Right kidney (tissue), 9 donors: ENCODE results near the gene CABLES2.

Experiments used
- DNase-seq: peaks from one replicate; pipeline ENCODE4 v3.0.0-alpha.2; 2016
- long read RNA-seq, 8 donors: transcript quantifications; one replicate each; lab custom pipeline, GENCODE V29; 2026

CABLES2 gene
- long read RNA-seq, donor 1, partial matches to known transcripts, result 0 of 1 reads
- long read RNA-seq, donor 1, other reads (novel, unspliced or antisense), result 0 of 1 reads
- long read RNA-seq, donor 2, partial matches to known transcripts, result 0 of 1 reads
- long read RNA-seq, donor 2, other reads (novel, unspliced or antisense), result 0 of 1 reads
- long read RNA-seq, donor 3, partial matches to known transcripts, result 0 of 3 reads
- long read RNA-seq, donor 3, other reads (novel, unspliced or antisense), result 0 of 3 reads
- long read RNA-seq, donor 4, partial matches to known transcripts, result 0 of 4 reads
- long read RNA-seq, donor 4, other reads (novel, unspliced or antisense), result 0 of 4 reads
- long read RNA-seq, donor 5, partial matches to known transcripts, result 0 of 2 reads
- long read RNA-seq, donor 5, other reads (novel, unspliced or antisense), result 0 of 2 reads
- long read RNA-seq, donor 6, partial matches to known transcripts, result 0 of 3 reads
- long read RNA-seq, donor 6, other reads (novel, unspliced or antisense), result 0 of 3 reads
- long read RNA-seq, donor 7, transcript CABLES2-201 (10 exons, 3,785 nt), result major isoform, 7 of 7 reads
- long read RNA-seq, donor 7, partial matches to known transcripts, result 0 of 7 reads
- long read RNA-seq, donor 7, other reads (novel, unspliced or antisense), result 0 of 7 reads
- long read RNA-seq, donor 8, partial matches to known transcripts, result 0 of 3 reads
- long read RNA-seq, donor 8, other reads (novel, unspliced or antisense), result 0 of 3 reads

- DNase-seq, result peak; percentile 75
Observed at GRCh38 chr20:62407221-62407992, at the start of gene CABLES2. Gene CABLES2, minus strand, starts transcription at chr20:62407285. Its CDS starts 9 bp downstream, at chr20:62407276.

DNA sequence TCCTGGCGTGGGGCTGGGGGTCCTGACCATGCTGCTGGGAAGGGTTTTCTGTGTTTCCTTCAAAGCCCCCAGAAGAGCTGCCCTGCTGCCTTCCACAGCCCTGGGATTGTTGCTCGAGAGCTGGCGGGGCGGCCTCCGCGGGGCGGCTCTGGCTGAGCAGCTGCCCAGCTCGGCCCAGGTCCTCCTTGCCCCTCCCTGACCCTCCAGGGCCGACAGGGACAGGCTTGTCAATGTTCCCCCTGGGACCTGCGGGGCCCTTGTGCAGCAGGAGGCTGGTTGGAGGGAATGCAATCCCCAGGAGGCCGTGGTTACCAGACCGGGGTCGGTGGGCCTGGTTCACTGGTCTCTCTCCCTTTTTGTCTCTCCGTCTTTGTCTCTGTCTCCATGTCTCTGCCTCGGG is 48.8 kb upstream of the CABLES2 start:
- no peak for DNase-seq

- DNase-seq, result peak; percentile 75
Observed at GRCh38 chr20:62454904-62455636, 48.0 kb upstream of the CABLES2 start.

- DNase-seq, result no peak
Observed at GRCh38 chr20:62453186-62453808, 46.2 kb upstream of the CABLES2 start.

DNA sequence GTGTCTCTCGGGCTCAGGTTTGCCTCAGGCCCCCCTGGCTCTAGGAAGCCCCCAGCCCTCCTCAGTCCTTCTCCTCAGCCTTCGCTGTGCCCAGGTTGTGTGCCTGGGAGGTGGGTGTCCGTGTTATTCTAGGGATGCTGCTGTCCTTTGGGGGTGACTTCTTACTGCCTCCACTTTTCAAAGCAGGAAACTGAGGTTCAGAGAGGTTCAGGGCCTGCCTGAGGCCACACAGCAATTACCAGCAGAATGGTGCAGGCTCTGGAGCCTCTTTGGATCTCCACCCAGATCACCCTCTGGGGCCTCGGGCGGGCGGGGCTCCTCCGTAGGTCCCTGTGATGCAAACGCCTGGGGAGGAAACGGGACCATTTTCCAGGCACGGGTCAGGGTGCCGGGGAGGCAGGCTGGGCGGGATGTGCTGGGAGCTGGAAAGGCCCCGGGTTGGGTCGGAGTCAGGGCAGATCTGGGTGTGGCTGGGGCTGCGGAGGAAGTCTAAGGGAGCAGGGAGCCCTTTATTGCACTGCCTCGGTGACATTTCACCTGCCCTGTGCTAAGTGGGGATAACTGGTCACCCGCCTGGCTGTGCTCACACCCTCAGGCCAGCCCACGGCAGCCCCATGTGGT is 45.5 kb upstream of the CABLES2 start:
- no peak for DNase-seq

DNA sequence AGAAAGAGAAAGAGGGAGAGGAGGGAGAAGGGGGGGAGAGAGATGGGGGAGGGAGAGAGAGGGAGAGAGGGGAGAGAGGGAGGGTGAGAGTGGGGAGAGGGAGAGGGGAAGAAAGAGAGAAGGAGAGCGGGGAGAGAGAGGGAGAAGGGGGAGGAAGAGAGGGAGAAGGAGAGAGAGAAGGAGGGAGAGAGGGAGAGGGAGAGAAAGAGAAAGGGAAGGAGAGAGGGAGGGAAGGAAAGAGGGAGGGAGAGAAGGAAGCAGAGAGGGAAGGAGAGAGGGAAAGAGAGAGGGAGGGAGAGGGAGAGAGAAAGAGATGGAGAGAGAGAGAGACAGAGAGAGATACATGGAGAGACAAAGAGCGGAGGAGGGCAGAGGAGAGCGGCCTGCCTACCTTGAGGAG is 44.9 kb upstream of the CABLES2 start:
- DNase-seq, result no peak

- no peak for DNase-seq
Observed at GRCh38 chr20:62451156-62451767, 44.2 kb upstream of the CABLES2 start.

DNA sequence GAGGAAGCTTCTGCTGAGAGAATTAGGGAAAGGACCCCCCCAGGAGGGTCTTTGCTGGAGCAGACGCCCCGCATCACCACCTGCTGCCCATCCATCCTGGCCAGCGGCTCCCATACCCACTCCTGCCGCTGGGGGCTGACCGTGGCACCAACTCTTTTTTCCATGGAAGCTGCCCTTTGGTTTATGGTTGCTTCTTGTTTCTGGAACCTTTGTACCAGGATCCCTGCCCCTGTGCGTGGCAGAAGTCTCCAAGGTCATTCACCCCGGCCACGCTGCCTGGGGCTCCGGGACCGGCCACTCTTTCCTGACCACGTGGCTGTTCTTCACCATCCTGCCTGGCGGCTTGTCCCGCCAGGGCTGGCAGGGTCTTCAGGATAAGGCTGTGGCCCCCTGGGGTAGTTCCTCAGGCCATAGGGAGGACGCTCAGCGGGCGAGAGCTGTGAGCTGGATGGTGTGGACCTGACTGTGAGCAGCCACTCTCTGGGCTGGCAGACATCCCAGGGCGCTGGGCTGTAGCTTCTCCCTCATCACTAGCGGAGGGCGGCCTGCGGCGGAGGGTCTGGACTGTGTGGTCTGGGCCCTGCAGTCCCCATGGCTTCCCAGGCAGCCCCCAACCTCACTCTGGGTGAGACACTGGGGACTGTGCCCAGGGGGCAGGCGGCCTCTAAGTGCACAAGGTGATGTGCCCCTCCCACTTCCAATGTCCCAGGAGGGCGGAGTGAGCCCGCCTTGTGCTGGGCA is 43.0 kb upstream of the CABLES2 start:
- DNase-seq, result no peak

DNA sequence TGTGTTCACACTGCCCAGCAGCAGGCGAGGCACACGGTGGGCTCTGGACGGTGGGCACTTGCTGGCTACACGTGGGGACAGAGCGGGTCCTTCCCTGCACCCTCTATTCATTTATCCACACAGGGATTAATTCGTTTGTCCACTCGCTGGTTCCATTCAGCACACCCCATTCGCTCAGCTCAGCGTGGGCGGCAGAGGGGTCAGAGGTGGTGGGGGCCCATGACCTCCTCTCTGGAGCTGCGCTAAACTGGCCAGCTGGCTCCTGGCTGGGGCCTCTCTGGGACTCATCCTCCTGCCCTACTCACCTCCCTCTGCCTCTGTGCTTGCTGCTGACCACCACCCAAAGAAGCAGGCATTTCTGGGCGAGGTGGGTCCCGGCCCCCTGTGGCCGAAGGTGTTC is 41.7 kb upstream of the CABLES2 start:
- no peak for DNase-seq

- DNase-seq, result no peak
Observed at GRCh38 chr20:62448038-62448437, 41.0 kb upstream of the CABLES2 start.

GRCh38 chr20:62446888-62447869 is 40.1 kb upstream of the CABLES2 start:
- DNase-seq, result no peak

DNA sequence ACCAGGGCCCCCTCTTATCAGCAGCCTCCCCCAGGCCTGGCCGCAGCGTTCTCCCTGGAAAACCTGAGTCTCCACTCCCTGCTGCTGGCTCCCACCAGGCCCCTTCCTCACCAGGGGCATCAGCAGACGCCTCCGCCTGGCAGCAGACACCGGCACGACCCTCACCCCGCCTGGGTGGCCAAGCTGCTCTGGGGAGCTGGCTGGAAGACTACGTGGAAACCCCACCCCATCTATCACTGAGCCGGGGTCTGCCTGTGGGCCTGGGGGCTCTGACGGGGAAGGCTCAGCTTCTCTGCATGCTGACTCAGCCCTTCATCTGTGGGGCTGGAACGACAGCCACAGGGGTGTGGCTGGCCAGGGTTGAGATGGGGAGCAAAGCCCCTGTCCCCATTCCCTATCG is 39.4 kb upstream of the CABLES2 start:
- DNase-seq, result no peak

- DNase-seq, result no peak
Observed at GRCh38 chr20:62445553-62446340, 38.7 kb upstream of the CABLES2 start.

GRCh38 chr20:62444286-62444685 is 37.2 kb upstream of the CABLES2 start:
- no peak for DNase-seq

DNA sequence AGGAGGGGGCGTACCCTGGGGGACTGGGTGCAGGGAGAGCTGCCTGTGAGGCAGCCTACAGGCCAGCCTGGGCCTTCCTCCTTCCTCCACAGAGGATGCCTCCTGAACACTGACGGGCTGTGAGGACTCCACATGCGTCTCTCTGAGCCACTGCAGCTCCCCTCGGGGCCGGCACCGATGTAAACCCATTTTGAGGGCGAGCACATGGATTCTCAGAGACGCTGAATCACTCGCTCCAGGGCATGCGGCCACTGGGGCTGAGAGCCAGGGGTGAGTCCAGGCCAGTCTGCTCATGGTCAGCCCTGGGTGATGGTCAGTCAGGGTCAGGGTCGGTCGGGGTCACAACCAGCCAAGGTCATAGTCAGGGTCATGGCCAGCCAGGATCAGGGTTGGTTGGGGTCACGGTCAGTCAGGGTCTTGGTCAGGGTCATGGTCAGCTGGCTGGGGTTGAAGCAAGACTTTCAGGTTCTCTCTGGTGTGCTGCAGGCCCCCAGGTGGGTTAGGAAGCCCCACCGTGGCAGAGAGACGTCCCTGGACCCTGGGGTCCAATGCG is 35.0 kb upstream of the CABLES2 start:
- DNase-seq, result no peak

GRCh38 chr20:62439218-62439617 is 32.1 kb upstream of the CABLES2 start:
- DNase-seq, result no peak

- DNase-seq, result no peak
Observed at GRCh38 chr20:62437927-62438326, 30.8 kb upstream of the CABLES2 start.

GRCh38 chr20:62437496-62437895 is 30.4 kb upstream of the CABLES2 start:
- no peak for DNase-seq
